Psoas muscle (tissue), 8 donors: ENCODE measurements around the gene ATCAY. TPM values are rescaled to one million over a fixed set of nuclear protein-coding genes. Genes with fewer than 3 reads are reported as not detected.

Experiments used
- ATAC-seq, 4 donors: fragments of 200-7000 bp; cut with Tn5 transposase; one replicate each; pipeline ENCODE4 v1.9.1; 2020; ENCODE audit warnings: moderate library complexity in 3 of 4, mild to moderate bottlenecking in 2 of 4
- DNase-seq, 2 donors: peaks; one replicate each; pipeline ENCODE4 v3.0.0-alpha.2; 2020
- H3K27ac ChIP-seq: fragments of 200-600 bp; one replicate; pipeline ENCODE4 v1.8.0; 2022
- H3K27me3 ChIP-seq, 3 donors: fragments of 200-600 bp in 1 of 3; one replicate each; pipeline versions ENCODE4 v1.6.1 to v1.8.0; 2013 to 2022; ENCODE audit warnings: low read length in 2 of 3, mild to moderate bottlenecking in 2 of 3, moderate library complexity in 1 of 3; ENCODE audit not compliant: insufficient read depth in 3 of 3
- H3K36me3 ChIP-seq, 2 donors: fragments of 200-600 bp in 1 of 2; one replicate each; pipeline versions ENCODE4 v1.6.1 to v1.8.0; 2013 to 2022; ENCODE audit warnings: low read depth in 1 of 2, mild to moderate bottlenecking in 1 of 2, moderate library complexity in 1 of 2; ENCODE audit not compliant: insufficient read depth in 1 of 2
- H3K4me1 ChIP-seq: fragments of 200-600 bp; one replicate; pipeline ENCODE4 v1.8.0; 2022
- H3K4me3 ChIP-seq: fragments of 200-600 bp; one replicate; pipeline ENCODE4 v1.8.0; 2022; ENCODE audit warnings: mild to moderate bottlenecking
- H3K9me3 ChIP-seq: fragments of 200-600 bp; one replicate; pipeline ENCODE4 v1.8.0; 2022
- CTCF ChIP-seq: fragments of 200-600 bp; IDR thresholded peaks from one replicate; pipeline ENCODE4 v1.8.0; 2022; ENCODE audit warnings: antibody characterized with exemption
- WGBS, 3 donors: extraction: QIAGEN DNeasy Blood & Tissue Kit; methylation state at CpG; one replicate each; pipeline versions ENCODE4 v1.1.6 to v1.1.7; 2013; 5-methylcytosine and 5-hydroxymethylcytosine counted together
- intact Hi-C, 2 donors: fragments of 100-400 bp; cut with DNase I; formaldehyde crosslinking; loops; one replicate each; pipeline versions ENCODE4 v1.11.0 to v1.14.2; 2022
- polyA plus RNA-seq, 3 donors: library from polyadenylated mRNA; stranded (reverse); fragments of 200-250 nt; gene quantifications; one replicate each; pipeline ENCODE4 v1.2.3, GENCODE V29; 2013
- total RNA-seq, 4 donors: library from RNA; stranded (reverse); fragmentation: NEBNext Ultra II Directional in 2 of 4; extraction: Animal tissue kit (Norgen Biotek cat#: 25700) in 2 of 4; gene quantifications; one replicate each; pipeline versions ENCODE4 v1.2.1 to v1.2.4, GENCODE V29; 2021 to 2023
- donor health status: healthy with polysubstance abuse.
- donor health status: DM: no; HTN: no; CAD: no; lungs with moderate emphysema.
- donor health status: Bipolar disorder and iron deficiency.
- donor health status: healthy.
- donor health status: DM: yes; HTN: yes; CAD: no.
- donor health status: DM: no; HTN: no; CAD: no.
- donor health status: DM: no; HTN: no; CAD: no.
- donor health status: DM: yes; HTN: yes; CAD: no.

The ATCAY gene
- total and polyA plus RNA-seq, 7 donors: 0.04 TPM; not detected in 6

GRCh38 chr19:3849092-3849491 lies 31.4 kb upstream of the ATCAY start:
- H3K27ac ChIP-seq: no peak overlapping the region
- no peak overlapping the region for H3K4me3 ChIP-seq
- WGBS, 3 donors: 52 to 59% (median 54%) methylated on average over 5 of the region's 5 CpGs
- no peaks in the 10 kb centered on the region for H3K4me1 ChIP-seq
- ATAC-seq (no peak), DNase-seq (no peak)
- H3K9me3 ChIP-seq: peaks cover 10% of the 10 kb centered on the region
- H3K36me3 ChIP-seq: no peaks in the 10 kb centered on the region
- H3K27me3 ChIP-seq: peaks cover 0 to 3% (median 0%) of the 10 kb centered on the region in 3 donors
- intact Hi-C loops: no loop called here
- TF ChIP-seq CTCF: no peak

- Histone ChIP-seq H3K4me3 (no peak overlapping the region), H3K27me3 (no peaks in the 10 kb centered on the region), H3K4me1 (no peaks in the 10 kb centered on the region), H3K36me3 (no peaks in the 10 kb centered on the region), H3K9me3 (peaks cover 10% of the 10 kb centered on the region), H3K27ac (no peak overlapping the region)
- 78 to 85% (median 81%) methylated on average over 12 of the region's 12 CpGs for WGBS, 3 donors
- intact Hi-C loops: no loop called here
- DNase-seq (no peak), ATAC-seq (no peak)
- TF ChIP-seq CTCF: no peak
Measured at GRCh38 chr19:3849787-3850186, 30.7 kb upstream of the ATCAY start.

GRCh38 chr19:3850320-3850972 lies 30.0 kb upstream of the ATCAY start:
- H3K27ac ChIP-seq: no peak overlapping the region
- DNase-seq: no peak
- no peak for ATAC-seq
- no peak for TF ChIP-seq CTCF
- H3K9me3 ChIP-seq: peaks cover 10% of the 10 kb centered on the region
- no peaks in the 10 kb centered on the region for H3K27me3 ChIP-seq
- H3K4me3 ChIP-seq: no peak overlapping the region
- H3K4me1 ChIP-seq: no peaks in the 10 kb centered on the region
- WGBS, 3 donors: 81 to 90% (median 82%) methylated on average over 6 of the region's 6 CpGs
- intact Hi-C loops: no loop called here
- no peaks in the 10 kb centered on the region for H3K36me3 ChIP-seq

GRCh38 chr19:3851254-3852176 lies 29.0 kb upstream of the ATCAY start:
- no peak for TF ChIP-seq CTCF
- WGBS, 3 donors: 88 to 89% (median 88%) methylated on average over 11 of the region's 11 CpGs
- no peak for DNase-seq

More at GRCh38 chr19:3851254-3852176, 29.0 kb upstream of the ATCAY start:
- Histone ChIP-seq H3K4me3 (no peak overlapping the region), H3K27me3 (no peaks in the 10 kb centered on the region), H3K36me3 (no peaks in the 10 kb centered on the region), H3K27ac (no peak overlapping the region), H3K9me3 (peaks cover 10% of the 10 kb centered on the region), H3K4me1 (no peaks in the 10 kb centered on the region)
- ATAC-seq: no peak
- intact Hi-C loops: no loop called here
